ENCODE data around the gene PGP. TPM values are rescaled to one million over a fixed set of nuclear protein-coding genes. Genes with fewer than 3 reads are reported as not detected.

PGP gene
- total and polyA plus RNA-seq, 4 donors: 3.4 to 9.9 (median 6.3) TPM

DNA sequence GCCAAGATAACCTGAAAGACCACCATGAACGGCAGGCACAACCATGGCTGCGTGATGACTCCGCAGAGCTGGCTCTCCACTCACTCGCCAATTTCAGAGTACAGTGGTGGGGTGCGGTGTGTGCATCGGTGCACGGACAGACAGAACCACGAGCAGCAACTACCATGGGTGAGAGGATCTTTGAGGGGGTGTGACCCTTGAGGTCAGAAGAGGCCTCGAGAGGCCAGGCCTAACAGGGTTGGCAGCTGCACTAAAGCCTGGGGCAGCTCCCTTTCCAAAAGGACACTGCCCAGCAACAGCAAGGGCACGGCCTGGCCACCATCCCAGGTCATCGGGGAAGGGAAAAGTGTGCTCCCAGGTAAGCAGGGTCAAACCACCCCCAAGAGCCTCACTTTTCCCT, 38.7 kb upstream of the PGP start:
- Histone ChIP-seq H3K4me1 (ENCODE audit: control insufficient read depth in 4 of 4, insufficient read depth in 4 of 4, low read length in 3 of 4) (peaks cover 6 to 40% (median 37%) of the 10 kb centered on the region in 4 donors), H3K4me3 (ENCODE audit: low read depth in 1 of 3, low read length in 3 of 3) (no peak overlapping the region), H3K9me3 (ENCODE audit: control insufficient read depth in 4 of 4, low read length in 3 of 4) (no peaks in the 10 kb centered on the region), H3K27me3 (ENCODE audit: control insufficient read depth in 4 of 4, insufficient read depth in 4 of 4, low read length in 3 of 4) (no peaks in the 10 kb centered on the region), H3K36me3 (ENCODE audit: control insufficient read depth in 4 of 4, insufficient read depth in 3 of 4, low read depth in 1 of 4, low read length in 3 of 4) (peaks cover 4 to 40% (median 21%) of the 10 kb centered on the region in 4 donors), H3K27ac (ENCODE audit: low read depth in 1 of 2, low read length in 2 of 2) (no peak overlapping the region), H3K9ac (ENCODE audit: low read depth in 1 of 2, low read length in 2 of 2) (no peak overlapping the region)
- 66% methylated on average over 11 of the region's 11 CpGs for WGBS
- TF ChIP-seq RXRA (IDR thresholded peaks at IDR 0.05) (peak in 1 of 2 donors; percentile 14), TAF1 (conservative IDR thresholded peaks at IDR 0.05) (no peak)
- TF ChIP-seq, protein P1, sequence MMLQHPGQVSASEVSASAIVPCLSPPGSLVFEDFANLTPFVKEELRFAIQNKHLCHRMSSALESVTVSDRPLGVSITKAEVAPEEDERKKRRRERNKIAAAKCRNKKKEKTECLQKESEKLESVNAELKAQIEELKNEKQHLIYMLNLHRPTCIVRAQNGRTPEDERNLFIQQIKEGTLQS (IDR thresholded peaks at IDR 0.05): no peak
- no peak for DNase-seq (ENCODE audit: low spot score)

DNA sequence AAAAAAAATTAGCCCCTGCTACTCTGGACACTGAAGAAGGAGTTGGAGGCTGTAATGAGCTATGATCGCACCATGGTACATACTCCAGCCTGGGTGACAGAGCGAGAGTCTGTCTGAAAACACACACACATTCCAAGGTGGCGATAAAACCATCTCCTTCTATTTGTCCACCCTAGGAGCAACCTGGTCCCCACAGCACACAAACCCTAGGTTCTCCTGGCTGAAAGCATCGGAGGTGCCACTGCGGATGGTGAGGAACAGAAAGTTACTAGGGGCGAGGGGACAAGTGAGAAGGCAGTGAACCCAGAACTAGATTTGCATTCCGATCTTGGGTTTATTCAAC, 38.1 kb upstream of the PGP start:
- Histone ChIP-seq H3K4me3 (ENCODE audit: low read depth in 1 of 3, low read length in 3 of 3) (no peak overlapping the region), H3K27ac (ENCODE audit: low read depth in 1 of 2, low read length in 2 of 2) (no peak overlapping the region), H3K9ac (ENCODE audit: low read depth in 1 of 2, low read length in 2 of 2) (no peak overlapping the region), H3K36me3 (ENCODE audit: control insufficient read depth in 4 of 4, insufficient read depth in 3 of 4, low read depth in 1 of 4, low read length in 3 of 4) (peaks cover 3 to 35% (median 18%) of the 10 kb centered on the region in 4 donors), H3K4me1 (ENCODE audit: control insufficient read depth in 4 of 4, insufficient read depth in 4 of 4, low read length in 3 of 4) (peaks cover 6 to 40% (median 37%) of the 10 kb centered on the region in 4 donors), H3K27me3 (ENCODE audit: control insufficient read depth in 4 of 4, insufficient read depth in 4 of 4, low read length in 3 of 4) (no peaks in the 10 kb centered on the region), H3K9me3 (ENCODE audit: control insufficient read depth in 4 of 4, low read length in 3 of 4) (no peaks in the 10 kb centered on the region)
- DNase-seq (ENCODE audit: low spot score): no peak
- 96% methylated on average over 7 of the region's 7 CpGs for WGBS
- TF ChIP-seq HNF4G (IDR thresholded peaks at IDR 0.05): no peak
- no peak for TF ChIP-seq RAD21 (IDR thresholded peaks at IDR 0.05)
- TF ChIP-seq, protein P2, sequence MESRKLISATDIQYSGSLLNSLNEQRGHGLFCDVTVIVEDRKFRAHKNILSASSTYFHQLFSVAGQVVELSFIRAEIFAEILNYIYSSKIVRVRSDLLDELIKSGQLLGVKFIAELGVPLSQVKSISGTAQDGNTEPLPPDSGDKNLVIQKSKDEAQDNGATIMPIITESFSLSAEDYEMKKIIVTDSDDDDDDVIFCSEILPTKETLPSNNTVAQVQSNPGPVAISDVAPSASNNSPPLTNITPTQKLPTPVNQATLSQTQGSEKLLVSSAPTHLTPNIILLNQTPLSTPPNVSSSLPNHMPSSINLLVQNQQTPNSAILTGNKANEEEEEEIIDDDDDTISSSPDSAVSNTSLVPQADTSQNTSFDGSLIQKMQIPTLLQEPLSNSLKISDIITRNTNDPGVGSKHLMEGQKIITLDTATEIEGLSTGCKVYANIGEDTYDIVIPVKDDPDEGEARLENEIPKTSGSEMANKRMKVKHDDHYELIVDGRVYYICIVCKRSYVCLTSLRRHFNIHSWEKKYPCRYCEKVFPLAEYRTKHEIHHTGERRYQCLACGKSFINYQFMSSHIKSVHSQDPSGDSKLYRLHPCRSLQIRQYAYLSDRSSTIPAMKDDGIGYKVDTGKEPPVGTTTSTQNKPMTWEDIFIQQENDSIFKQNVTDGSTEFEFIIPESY (IDR thresholded peaks at IDR 0.05): no peak
- TF ChIP-seq, protein P3, sequence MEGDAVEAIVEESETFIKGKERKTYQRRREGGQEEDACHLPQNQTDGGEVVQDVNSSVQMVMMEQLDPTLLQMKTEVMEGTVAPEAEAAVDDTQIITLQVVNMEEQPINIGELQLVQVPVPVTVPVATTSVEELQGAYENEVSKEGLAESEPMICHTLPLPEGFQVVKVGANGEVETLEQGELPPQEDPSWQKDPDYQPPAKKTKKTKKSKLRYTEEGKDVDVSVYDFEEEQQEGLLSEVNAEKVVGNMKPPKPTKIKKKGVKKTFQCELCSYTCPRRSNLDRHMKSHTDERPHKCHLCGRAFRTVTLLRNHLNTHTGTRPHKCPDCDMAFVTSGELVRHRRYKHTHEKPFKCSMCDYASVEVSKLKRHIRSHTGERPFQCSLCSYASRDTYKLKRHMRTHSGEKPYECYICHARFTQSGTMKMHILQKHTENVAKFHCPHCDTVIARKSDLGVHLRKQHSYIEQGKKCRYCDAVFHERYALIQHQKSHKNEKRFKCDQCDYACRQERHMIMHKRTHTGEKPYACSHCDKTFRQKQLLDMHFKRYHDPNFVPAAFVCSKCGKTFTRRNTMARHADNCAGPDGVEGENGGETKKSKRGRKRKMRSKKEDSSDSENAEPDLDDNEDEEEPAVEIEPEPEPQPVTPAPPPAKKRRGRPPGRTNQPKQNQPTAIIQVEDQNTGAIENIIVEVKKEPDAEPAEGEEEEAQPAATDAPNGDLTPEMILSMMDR (IDR thresholded peaks at IDR 0.05; ENCODE audit: low read depth, low read length, missing input control): no peak
- TF ChIP-seq FOXA2 (IDR thresholded peaks at IDR 0.05): no peak
- no peak for TF ChIP-seq HNF4A (conservative IDR thresholded peaks at IDR 0.05)
- TF ChIP-seq NR2F2 (IDR thresholded peaks at IDR 0.05): no peak
- no peak for TF ChIP-seq JUND (IDR thresholded peaks at IDR 0.05)
- no peak for TF ChIP-seq RXRA (IDR thresholded peaks at IDR 0.05)
- TF ChIP-seq, protein P1 (IDR thresholded peaks at IDR 0.05): no peak
- TF ChIP-seq, protein P4, sequence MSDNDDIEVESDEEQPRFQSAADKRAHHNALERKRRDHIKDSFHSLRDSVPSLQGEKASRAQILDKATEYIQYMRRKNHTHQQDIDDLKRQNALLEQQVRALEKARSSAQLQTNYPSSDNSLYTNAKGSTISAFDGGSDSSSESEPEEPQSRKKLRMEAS (IDR thresholded peaks at IDR 0.05): no peak
- no peak for TF ChIP-seq YY1 (IDR thresholded peaks at IDR 0.05)
- TF ChIP-seq EGR1 (IDR thresholded peaks at IDR 0.05; ENCODE audit: low read depth in 2 of 2): no peak
- TF ChIP-seq GABPA (IDR thresholded peaks at IDR 0.05 in 1 of 2, conservative IDR thresholded peaks at IDR 0.05 in 1 of 2): no peak
- TF ChIP-seq, protein P5, sequence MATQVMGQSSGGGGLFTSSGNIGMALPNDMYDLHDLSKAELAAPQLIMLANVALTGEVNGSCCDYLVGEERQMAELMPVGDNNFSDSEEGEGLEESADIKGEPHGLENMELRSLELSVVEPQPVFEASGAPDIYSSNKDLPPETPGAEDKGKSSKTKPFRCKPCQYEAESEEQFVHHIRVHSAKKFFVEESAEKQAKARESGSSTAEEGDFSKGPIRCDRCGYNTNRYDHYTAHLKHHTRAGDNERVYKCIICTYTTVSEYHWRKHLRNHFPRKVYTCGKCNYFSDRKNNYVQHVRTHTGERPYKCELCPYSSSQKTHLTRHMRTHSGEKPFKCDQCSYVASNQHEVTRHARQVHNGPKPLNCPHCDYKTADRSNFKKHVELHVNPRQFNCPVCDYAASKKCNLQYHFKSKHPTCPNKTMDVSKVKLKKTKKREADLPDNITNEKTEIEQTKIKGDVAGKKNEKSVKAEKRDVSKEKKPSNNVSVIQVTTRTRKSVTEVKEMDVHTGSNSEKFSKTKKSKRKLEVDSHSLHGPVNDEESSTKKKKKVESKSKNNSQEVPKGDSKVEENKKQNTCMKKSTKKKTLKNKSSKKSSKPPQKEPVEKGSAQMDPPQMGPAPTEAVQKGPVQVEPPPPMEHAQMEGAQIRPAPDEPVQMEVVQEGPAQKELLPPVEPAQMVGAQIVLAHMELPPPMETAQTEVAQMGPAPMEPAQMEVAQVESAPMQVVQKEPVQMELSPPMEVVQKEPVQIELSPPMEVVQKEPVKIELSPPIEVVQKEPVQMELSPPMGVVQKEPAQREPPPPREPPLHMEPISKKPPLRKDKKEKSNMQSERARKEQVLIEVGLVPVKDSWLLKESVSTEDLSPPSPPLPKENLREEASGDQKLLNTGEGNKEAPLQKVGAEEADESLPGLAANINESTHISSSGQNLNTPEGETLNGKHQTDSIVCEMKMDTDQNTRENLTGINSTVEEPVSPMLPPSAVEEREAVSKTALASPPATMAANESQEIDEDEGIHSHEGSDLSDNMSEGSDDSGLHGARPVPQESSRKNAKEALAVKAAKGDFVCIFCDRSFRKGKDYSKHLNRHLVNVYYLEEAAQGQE (IDR thresholded peaks at IDR 0.05): no peak
- no peak for TF ChIP-seq FOXA1 (IDR thresholded peaks at IDR 0.05)
